Ishikawa (cell line): ENCODE data around the gene ZNF423.

ENCODE experiments used
- CEBPB ChIP-seq: IDR thresholded peaks from 2 replicates; pipeline ENCODE4 v1.6.1; 2012
- CREB1 ChIP-seq: IDR thresholded peaks from 2 replicates; pipeline ENCODE4 v1.6.1; 2012; ENCODE audit warnings: low read depth
- EGR1 ChIP-seq: IDR thresholded peaks from 2 replicates; pipeline ENCODE4 v1.6.1; 2012
- EP300 ChIP-seq: IDR thresholded peaks from 2 replicates; pipeline ENCODE4 v1.6.1; 2012; ENCODE audit warnings: borderline replicate concordance
- FOXM1 ChIP-seq: IDR thresholded peaks from 2 replicates; pipeline ENCODE4 v1.6.1; 2012; ENCODE audit warnings: low read depth, borderline replicate concordance
- MAX ChIP-seq: IDR thresholded peaks from 2 replicates; pipeline ENCODE4 v1.6.1; 2012
- NFIC ChIP-seq: IDR thresholded peaks from 2 replicates; pipeline ENCODE4 v1.6.1; 2012
- RAD21 ChIP-seq: IDR thresholded peaks from 2 replicates; pipeline ENCODE4 v1.6.1; 2012; ENCODE audit warnings: low read depth
- REST ChIP-seq: IDR thresholded peaks from 2 replicates; pipeline ENCODE4 v1.6.1; 2012; ENCODE audit warnings: low read depth, mild to moderate bottlenecking
- TAF1 ChIP-seq: IDR thresholded peaks from 2 replicates; pipeline ENCODE4 v1.6.1; 2012; ENCODE audit warnings: low read depth, mild to moderate bottlenecking
- TCF12 ChIP-seq: IDR thresholded peaks from 2 replicates; pipeline ENCODE4 v1.6.1; 2012; ENCODE audit warnings: low read depth
- TEAD4 ChIP-seq: IDR thresholded peaks from 2 replicates; pipeline ENCODE4 v1.6.1; 2012
- USF1 ChIP-seq: IDR thresholded peaks from 2 replicates; pipeline ENCODE4 v1.6.1; 2012
- YY1 ChIP-seq: IDR thresholded peaks from 2 replicates; pipeline ENCODE4 v1.6.1; 2012; ENCODE audit warnings: low read depth
- ZBTB7A ChIP-seq: IDR thresholded peaks from 2 replicates; pipeline ENCODE4 v1.6.1; 2012; ENCODE audit warnings: low read depth

The ZNF423 gene

GRCh38 chr16:49519008-49519656, 336.8 kb downstream of the ZNF423 start:
- TF ChIP-seq EP300 (no peak), TCF12 (no peak), EGR1 (no peak), CEBPB (no peak), NFIC (no peak), TEAD4 (no peak), YY1 (no peak), REST (no peak)

GRCh38 chr16:49516382-49517036, 339.4 kb downstream of the ZNF423 start:
- no peak for TF ChIP-seq FOXM1
- no peak for TF ChIP-seq REST

- TF ChIP-seq CEBPB, result no peak
- no peak for TF ChIP-seq FOXM1
These were observed 340.1 kb downstream of the ZNF423 start for GRCh38 chr16:49515861-49516260.

- no peak for TF ChIP-seq EGR1
- no peak for TF ChIP-seq TEAD4
- no peak for TF ChIP-seq EP300
- TF ChIP-seq RAD21, result no peak
- TF ChIP-seq CEBPB, result no peak
- no peak for TF ChIP-seq USF1
- no peak for TF ChIP-seq TCF12
- TF ChIP-seq YY1, result no peak
These were observed 340.8 kb downstream of the ZNF423 start for GRCh38 chr16:49515016-49515565.

GRCh38 chr16:49514073-49514980, 341.6 kb downstream of the ZNF423 start:
- TF ChIP-seq EGR1, result no peak
- no peak for TF ChIP-seq CEBPB
- no peak for TF ChIP-seq TAF1
- TF ChIP-seq NFIC, result no peak
- TF ChIP-seq EP300, result no peak
- no peak for TF ChIP-seq CREB1
- TF ChIP-seq YY1, result no peak
- no peak for TF ChIP-seq TEAD4
- TF ChIP-seq MAX, result no peak
- no peak for TF ChIP-seq REST
- no peak for TF ChIP-seq RAD21
- no peak for TF ChIP-seq ZBTB7A
- TF ChIP-seq FOXM1, result no peak
- TF ChIP-seq USF1, result no peak
- no peak for TF ChIP-seq TCF12
